ENCODE results near the gene TM6SF1.
"Not testable (repeated sequence)": the region's sequence is repeated elsewhere in the genome, so short reads cannot be mapped to it uniquely, and the experiment has no call there.

- not testable (repeated sequence) for TF ChIP-seq CTCF (IDR thresholded peaks at IDR 0.05; ENCODE audit: low read length); EZH2 (optimal IDR thresholded peaks at IDR 0.05; ENCODE audit: low read depth, low read length); EZH2phosphoT487 (IDR thresholded peaks at IDR 0.05; ENCODE audit: low read length)
These were observed 38.2 kb upstream of the TM6SF1 start for GRCh38 chr15:83069211-83069642.
